HG03025 (cell line): ENCODE results near the gene CRAMP1.

Experiments
- ATAC-seq: cut with Tn5 transposase; IDR thresholded peaks from one replicate; pipeline ENCODE4 v1.9.1; 2021; ENCODE audit warnings: mild to moderate bottlenecking, moderate library complexity; ENCODE audit not compliant: unreplicated experiment, low FRiP score

Gene CRAMP1

GRCh38 chr16:1597154-1597553 lies 15.0 kb upstream of the CRAMP1 start:
- ATAC-seq: no peak

GRCh38 chr16:1601031-1601430 lies 11.1 kb upstream of the CRAMP1 start:
- no peak for ATAC-seq

- no peak for ATAC-seq
Measured at GRCh38 chr16:1601489-1601888, 10.7 kb upstream of the CRAMP1 start.

GRCh38 chr16:1602285-1602684 lies 9.9 kb upstream of the CRAMP1 start:
- no peak for ATAC-seq

GRCh38 chr16:1606774-1607173 lies 5.4 kb upstream of the CRAMP1 start:
- ATAC-seq: no peak

- ATAC-seq: no peak
Measured at GRCh38 chr16:1607971-1608370, 4.2 kb upstream of the CRAMP1 start.

GRCh38 chr16:1610071-1610898 lies 1.9 kb upstream of the CRAMP1 start:
- no peak for ATAC-seq

GRCh38 chr16:1610899-1611632 lies 1.1 kb upstream of the CRAMP1 start:
- ATAC-seq: no peak

- ATAC-seq: no peak
Measured at GRCh38 chr16:1613211-1613622, 1.1 kb downstream of the CRAMP1 start.

GRCh38 chr16:1613728-1614455 lies 1.7 kb downstream of the CRAMP1 start:
- ATAC-seq: no peak

- ATAC-seq: no peak
Measured at GRCh38 chr16:1614456-1615102, 2.4 kb downstream of the CRAMP1 start.

- no peak for ATAC-seq
Measured at GRCh38 chr16:1615761-1616160, 3.6 kb downstream of the CRAMP1 start.

GRCh38 chr16:1619976-1620375 lies 7.8 kb downstream of the CRAMP1 start:
- no peak for ATAC-seq

- ATAC-seq: no peak
Measured at GRCh38 chr16:1620391-1620790, 8.2 kb downstream of the CRAMP1 start.

GRCh38 chr16:1621851-1622250 lies 9.7 kb downstream of the CRAMP1 start:
- ATAC-seq: no peak

- ATAC-seq: no peak
Measured at GRCh38 chr16:1626327-1626726, 14.2 kb downstream of the CRAMP1 start.

- ATAC-seq: no peak
Measured at GRCh38 chr16:1626776-1627175, 14.6 kb downstream of the CRAMP1 start.

GRCh38 chr16:1630450-1631213 lies 18.5 kb downstream of the CRAMP1 start:
- ATAC-seq: no peak

GRCh38 chr16:1631230-1631629 lies 19.1 kb downstream of the CRAMP1 start:
- ATAC-seq: no peak
